Brain pericyte (primary cell): Measurements from ENCODE around the gene RBM26.
"Not testable (repeated sequence)": the region's sequence is repeated elsewhere in the genome, so short reads cannot be mapped to it uniquely, and the experiment has no call there.

Experiments used
- DNase-seq: peaks from one replicate; pipeline ENCODE4 v3.0.0-alpha.2; 2012; ENCODE audit warnings: low read depth, low spot score

Gene RBM26

GRCh38 chr13:79386125-79386826, 19.8 kb downstream of the RBM26 start:
- no peak for DNase-seq

DNA sequence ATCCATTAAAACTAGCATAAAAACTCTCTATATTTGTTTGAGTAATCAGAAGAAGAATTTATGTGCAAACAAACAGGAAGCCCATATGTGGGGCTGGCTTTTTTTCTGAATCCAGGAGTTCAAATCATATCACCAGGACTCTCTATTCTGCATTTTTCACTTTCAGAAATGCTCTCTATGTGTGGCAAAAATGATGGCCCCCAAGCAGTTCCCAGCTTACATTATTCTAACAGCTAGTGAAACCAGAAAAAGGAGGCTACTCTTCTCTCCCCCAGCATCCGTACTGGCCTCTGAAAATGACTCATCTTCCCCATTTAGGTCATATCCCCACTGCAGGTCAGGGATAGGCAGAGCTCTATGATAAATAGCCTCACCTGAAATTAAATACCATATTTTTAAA, 20.4 kb downstream of the RBM26 start:
- DNase-seq = no peak

DNA sequence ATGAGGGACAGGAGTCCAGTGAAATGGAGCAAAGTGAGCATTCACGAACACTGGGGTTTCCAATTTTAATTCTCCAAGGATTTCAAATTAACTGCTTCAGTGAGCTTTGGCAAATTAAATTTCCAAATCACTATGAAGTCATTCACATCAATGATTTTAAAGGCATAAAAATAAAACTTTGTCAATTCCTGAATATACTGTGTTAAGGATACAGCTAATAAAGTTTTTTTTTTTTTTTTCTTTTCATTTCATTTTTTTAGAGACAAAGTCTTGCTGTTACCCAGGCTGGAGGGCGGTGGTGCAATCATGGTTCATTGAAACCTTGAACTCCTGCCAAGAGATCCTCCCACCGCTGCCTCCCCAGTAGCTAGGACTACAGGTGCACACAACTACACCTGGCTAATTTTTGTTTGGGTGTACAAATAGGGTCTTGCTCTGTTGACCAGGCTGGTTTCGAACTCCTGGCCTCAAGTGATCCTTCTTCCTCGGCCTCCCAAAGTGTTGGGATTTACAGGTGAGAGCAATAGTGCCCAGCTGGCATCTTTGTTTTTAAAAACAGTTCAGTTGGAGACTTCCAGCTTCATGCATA, 21.9 kb downstream of the RBM26 start:
- no peak for DNase-seq

GRCh38 chr13:79382545-79383275, 23.3 kb downstream of the RBM26 start:
- no peak for DNase-seq

DNA sequence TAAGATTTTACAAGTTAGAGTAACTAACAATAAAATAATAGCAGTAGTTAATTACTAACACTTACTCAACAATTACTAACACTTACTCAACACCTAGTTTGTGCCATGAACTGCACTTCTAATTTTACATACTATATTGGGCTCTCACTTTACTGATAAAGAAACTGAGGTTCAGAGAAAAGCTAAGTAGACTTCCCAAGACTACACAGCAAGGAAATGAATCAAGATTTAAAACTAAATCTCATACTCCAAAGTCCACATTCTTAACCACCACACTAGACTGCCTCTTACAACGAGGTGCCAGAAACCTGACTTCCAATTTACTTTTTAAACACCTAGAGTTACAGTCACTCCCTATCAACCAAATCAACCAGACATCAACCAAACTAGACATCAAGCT, 25.1 kb downstream of the RBM26 start:
- DNase-seq = no peak

GRCh38 chr13:79379274-79379673, 26.8 kb downstream of the RBM26 start:
- DNase-seq = no peak

DNA sequence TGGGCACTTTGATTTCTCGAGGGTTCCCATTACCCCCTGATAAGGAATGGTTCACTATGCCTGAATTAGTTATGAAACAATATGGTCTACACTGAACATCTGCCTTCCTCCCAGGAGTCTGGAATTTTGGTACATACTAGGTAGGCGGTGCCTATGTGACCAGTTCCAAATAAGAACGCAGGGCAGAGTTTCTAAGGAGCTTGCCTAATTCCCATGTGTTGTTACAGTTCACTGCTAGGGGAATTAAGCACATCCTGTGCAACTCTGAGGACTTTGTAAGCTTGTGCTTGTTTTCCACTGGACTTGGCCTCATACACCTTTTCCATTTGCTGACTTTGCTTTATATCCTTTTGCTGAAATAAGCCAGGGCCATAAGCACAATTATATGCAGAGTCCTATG, 29.2 kb downstream of the RBM26 start:
- DNase-seq = no peak

- no peak for DNase-seq
These were observed 31.5 kb downstream of the RBM26 start for GRCh38 chr13:79374578-79374977.

GRCh38 chr13:79373916-79374315, 32.1 kb downstream of the RBM26 start:
- no peak for DNase-seq

DNA sequence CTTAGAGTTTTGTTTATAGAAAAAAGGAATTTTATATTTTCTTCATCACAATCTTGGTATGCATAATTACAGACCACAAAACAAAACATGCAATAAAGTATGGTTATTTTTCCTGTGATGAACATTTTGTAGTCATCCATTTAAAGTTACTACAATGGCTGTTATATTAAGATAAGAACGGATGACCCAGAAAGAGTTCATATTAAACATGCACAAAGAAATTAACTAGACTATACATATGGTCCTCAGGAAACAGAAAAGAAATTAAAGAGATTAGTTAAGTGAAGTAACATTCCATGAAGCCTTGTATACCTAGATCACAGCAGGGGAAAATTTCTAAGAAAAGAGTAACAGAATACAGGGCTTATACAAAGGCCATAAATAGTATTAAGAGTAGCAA, 36.8 kb downstream of the RBM26 start:
- DNase-seq = no peak

DNA sequence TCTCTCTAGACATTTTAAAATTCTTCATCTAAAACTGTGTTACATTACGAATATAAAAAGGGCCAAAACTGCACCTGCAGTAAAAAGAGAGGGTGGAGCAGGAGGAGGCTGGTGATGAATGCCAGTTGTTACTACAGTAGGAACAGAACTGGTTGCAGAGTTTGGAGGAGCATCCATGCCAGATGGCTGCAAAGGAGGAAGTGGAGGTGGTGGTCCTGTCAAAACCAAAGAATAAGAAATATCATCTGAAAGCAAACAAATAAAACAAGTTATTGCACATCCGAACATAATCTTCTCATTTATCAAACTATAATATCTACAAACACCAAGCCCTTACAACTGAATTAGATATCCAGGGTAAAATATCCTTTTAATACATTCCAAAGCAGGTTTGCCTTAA, 40.1 kb downstream of the RBM26 start:
- no peak for DNase-seq

- no peak for DNase-seq
These were observed 44.8 kb downstream of the RBM26 start for GRCh38 chr13:79361299-79361698.

GRCh38 chr13:79360095-79360494, 46.0 kb downstream of the RBM26 start:
- DNase-seq = no peak

- no peak for DNase-seq
These were observed 47.0 kb downstream of the RBM26 start for GRCh38 chr13:79359064-79359463.

- no peak for DNase-seq
These were observed 51.8 kb downstream of the RBM26 start for GRCh38 chr13:79354285-79354684.

GRCh38 chr13:79353693-79354092, 52.4 kb downstream of the RBM26 start:
- no peak for DNase-seq

- DNase-seq = no peak
These were observed 53.9 kb downstream of the RBM26 start for GRCh38 chr13:79352107-79352506.

GRCh38 chr13:79349608-79350007, 56.4 kb downstream of the RBM26 start:
- not testable (repeated sequence) for DNase-seq

- DNase-seq = no peak
These were observed 57.0 kb downstream of the RBM26 start for GRCh38 chr13:79349011-79349410.

DNA sequence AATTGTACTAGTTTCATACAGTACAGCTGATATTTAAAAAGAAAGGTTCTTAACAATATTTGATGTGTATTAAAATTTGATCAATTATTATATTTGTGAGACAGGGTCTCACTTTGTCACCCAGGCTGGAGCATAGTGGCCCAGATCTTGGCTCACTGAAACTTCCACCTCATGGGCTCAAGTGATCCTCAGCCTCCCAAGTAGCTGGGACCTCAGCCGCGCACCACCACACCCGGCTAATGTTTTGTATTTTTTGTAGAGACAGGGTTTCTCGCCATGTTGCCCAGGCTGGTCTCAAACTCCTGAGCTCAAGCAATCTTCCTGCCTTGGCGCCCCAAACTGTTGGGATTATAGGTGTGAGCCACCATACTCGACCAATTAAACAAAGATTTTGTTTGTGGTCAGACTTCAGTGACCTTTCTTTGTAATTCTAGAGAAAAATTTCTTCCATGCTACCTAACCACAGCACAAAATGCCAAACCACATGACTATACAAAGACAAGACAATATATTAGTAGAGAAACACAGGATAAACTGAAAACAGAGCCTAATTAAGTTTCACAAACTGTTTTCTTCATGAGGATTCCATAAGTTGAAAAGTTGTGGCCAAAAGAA, 59.6 kb downstream of the RBM26 start:
- DNase-seq = no peak

DNA sequence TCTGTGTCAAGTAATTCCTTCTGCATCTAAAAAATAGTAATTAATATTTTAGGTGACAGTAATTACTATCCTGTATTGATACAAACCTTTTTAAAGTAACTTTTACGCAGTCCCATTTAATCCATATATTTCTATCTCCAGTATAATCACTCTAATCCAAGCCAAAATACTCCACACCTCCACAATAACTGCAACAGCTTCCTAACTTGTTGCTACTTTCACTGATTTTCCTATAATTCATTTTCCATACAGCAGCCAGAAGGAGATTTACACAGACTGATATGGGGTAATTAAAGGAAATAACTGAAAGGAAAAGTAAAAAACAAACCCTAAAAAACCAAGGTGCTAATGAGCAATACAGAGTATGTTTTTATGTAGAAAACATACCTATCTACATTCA, 64.9 kb downstream of the RBM26 start:
- DNase-seq = no peak

DNA sequence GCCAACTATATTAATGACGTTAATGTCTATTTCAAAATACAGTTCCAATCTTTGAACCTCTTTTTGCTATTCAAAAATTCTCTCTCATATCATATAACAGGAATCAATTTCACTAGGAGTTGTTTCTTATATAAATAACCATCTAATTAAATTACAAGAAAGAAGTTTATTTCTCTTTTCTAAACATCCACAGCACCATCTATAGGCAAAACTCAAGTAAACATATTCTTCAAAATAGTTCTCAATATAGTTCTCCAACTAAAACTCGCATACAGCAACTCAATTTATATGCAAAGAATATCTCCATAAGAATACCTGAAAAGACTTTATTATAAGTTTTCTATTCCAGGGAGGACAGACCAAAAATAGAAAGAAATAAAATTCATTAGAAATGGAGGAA, 65.6 kb downstream of the RBM26 start:
- DNase-seq = no peak

GRCh38 chr13:79338343-79338742, 67.7 kb downstream of the RBM26 start:
- no peak for DNase-seq
